HepG2 (cell line): ENCODE measurements around the gene ABCB8. TPM values are rescaled to one million over a fixed set of nuclear protein-coding genes. Genes with fewer than 3 reads are reported as not detected.

Source experiments
- ATF6 ChIP-seq: sonication (generic); formaldehyde crosslinking; conservative IDR thresholded peaks from 2 replicates; pipeline ENCODE4 v1.4.0; 2020; ENCODE audit warnings: missing genetic modification reagents
- HBP1 ChIP-seq: IDR thresholded peaks from 2 replicates; pipeline ENCODE4 v1.6.1; 2016; ENCODE audit warnings: low read depth, control low read depth
- KAT8 ChIP-seq: IDR thresholded peaks from 2 replicates; pipeline ENCODE4 v1.6.1; 2016; ENCODE audit warnings: missing genetic modification reagents, missing compliant biosample characterization
- MATR3 ChIP-seq: sonication (generic); formaldehyde crosslinking; IDR thresholded peaks from 2 replicates; pipeline ENCODE4 v1.4.0; 2020; ENCODE audit warnings: missing genetic modification reagents
- MTF2 ChIP-seq: sonication (generic); formaldehyde crosslinking; IDR thresholded peaks from 2 replicates; pipeline ENCODE4 v1.5.0; 2020; ENCODE audit warnings: missing genetic modification reagents, borderline replicate concordance
- MXD1 ChIP-seq: sonication (generic); formaldehyde crosslinking; IDR thresholded peaks from 2 replicates; pipeline ENCODE4 v1.4.0; 2020; ENCODE audit warnings: mild to moderate bottlenecking, missing genetic modification reagents
- NFYB ChIP-seq: sonication (generic); formaldehyde crosslinking; IDR thresholded peaks from 2 replicates; pipeline ENCODE4 v1.4.0; 2020; ENCODE audit warnings: missing genetic modification reagents
- POLR2AphosphoS2 ChIP-seq: IDR thresholded peaks from 2 replicates; pipeline ENCODE4 v1.6.1; 2011; ENCODE audit warnings: low read depth, low read length, improper control_type of control experiment
- RERE ChIP-seq: IDR thresholded peaks from 2 replicates; pipeline ENCODE4 v1.6.1; 2016; ENCODE audit warnings: low read depth, missing genetic modification reagents, missing compliant biosample characterization
- SATB2 ChIP-seq: sonication (generic); formaldehyde crosslinking; IDR thresholded peaks from 2 replicates; pipeline ENCODE4 v1.5.0; 2020; ENCODE audit warnings: missing genetic modification reagents
- SRSF4 ChIP-seq: fragments of 200-400 bp; formaldehyde crosslinking; IDR thresholded peaks from one replicate; pipeline ENCODE4 v1.6.1; 2018; ENCODE audit warnings: mild to moderate bottlenecking, low read depth, low read length, moderate library complexity; ENCODE audit not compliant: poor library complexity, severe bottlenecking
- ZIK1 ChIP-seq: sonication (generic); formaldehyde crosslinking; IDR thresholded peaks from 2 replicates; pipeline ENCODE4 v1.5.0; 2020; ENCODE audit warnings: mild to moderate bottlenecking, low read depth, missing genetic modification reagents, borderline replicate concordance
- ZKSCAN5 ChIP-seq: sonication (generic); formaldehyde crosslinking; IDR thresholded peaks from 2 replicates; pipeline ENCODE4 v1.5.1; 2020; ENCODE audit warnings: mild to moderate bottlenecking, missing genetic modification reagents
- ZNF20 ChIP-seq: sonication (generic); formaldehyde crosslinking; IDR thresholded peaks from 2 replicates; pipeline ENCODE4 v1.4.0; 2020; ENCODE audit warnings: mild to moderate bottlenecking, moderate library complexity, missing genetic modification reagents
- ZNF367 ChIP-seq: sonication (generic); formaldehyde crosslinking; IDR thresholded peaks from 2 replicates; pipeline ENCODE4 v1.4.0; 2020; ENCODE audit warnings: missing genetic modification reagents, borderline replicate concordance
- ZNF468 ChIP-seq: sonication (generic); formaldehyde crosslinking; IDR thresholded peaks from 2 replicates; pipeline ENCODE4 v1.8.0; 2022; ENCODE audit warnings: mild to moderate bottlenecking, moderate library complexity, missing genetic modification reagents
- ZNF501 ChIP-seq: sonication (generic); formaldehyde crosslinking; IDR thresholded peaks from 2 replicates; pipeline ENCODE4 v1.5.1; 2020; ENCODE audit warnings: mild to moderate bottlenecking, moderate library complexity, missing genetic modification reagents
- ZNF510 ChIP-seq: sonication (generic); formaldehyde crosslinking; IDR thresholded peaks from 2 replicates; pipeline ENCODE4 v1.4.0; 2020; ENCODE audit warnings: low read depth, mild to moderate bottlenecking, missing genetic modification reagents
- ZNF761 ChIP-seq: sonication (generic); formaldehyde crosslinking; conservative IDR thresholded peaks from 2 replicates; pipeline ENCODE4 v1.4.0; 2020; ENCODE audit warnings: mild to moderate bottlenecking, missing genetic modification reagents
- polyA plus RNA-seq, 8 experiments: library from polyadenylated mRNA; depleted of rRNA in 3 of 8; stranded (reverse) in 7 of 8; unstranded in 1 of 8; fragments of >200 nt; fragmentation: Illumina TruSeq in 4 of 8; extraction: Trizol in 4 of 8; gene quantifications; 2 replicates each; pipeline versions ENCODE4 v1.2.1 to v1.2.3, GENCODE V29; 2011 to 2016; ENCODE audit warnings: low read depth in 4 of 8, missing spikeins in 1 of 8, mixed read lengths in 1 of 8; ENCODE audit not compliant: insufficient read depth in 1 of 8
- total RNA-seq, 5 experiments: library from RNA; depleted of rRNA; stranded (reverse); fragments of >200 nt; fragmentation: Illumina TruSeq; extraction: Trizol; gene quantifications; 2 replicates each; pipeline ENCODE4 v1.2.3, GENCODE V29; 2016; ENCODE audit warnings: low read depth in 1 of 5

ABCB8 gene
- total and polyA plus RNA-seq, 2 of the 13 experiments (the other 11 are each of a cell fraction or from before 2014, with no cell fraction given), result 6.6 to 16.7 TPM

GRCh38 chr7:151057989-151058780 is 29.9 kb downstream of the ABCB8 start (continued):
- 0 out of 2 replicates have a peak, but pooled peaks have one; percentile 18 for TF ChIP-seq ZNF501 (CRISPR knock-in tag)
- peak; percentile 48; the same call in 1 of the 2 replicates for TF ChIP-seq HBP1 (CRISPR knock-in tag)
- no peak for TF ChIP-seq MATR3 (CRISPR knock-in tag)
- no peak for TF ChIP-seq ATF6 (CRISPR knock-in tag)
- TF ChIP-seq KAT8, result peak; percentile 79
- TF ChIP-seq ZNF367 (CRISPR knock-in tag), result 0 out of 2 replicates have a peak, but pooled peaks have one; percentile 16
- peak; percentile 12; the same call in 1 of the 2 replicates for TF ChIP-seq MXD1
- no peak for TF ChIP-seq SATB2
- no peak; the same call in none of the 2 replicates for TF ChIP-seq NFYB (CRISPR knock-in tag)
- TF ChIP-seq ZKSCAN5 (CRISPR knock-in tag), result no peak
- TF ChIP-seq POLR2AphosphoS2, result no peak
- TF ChIP-seq ZNF761 (CRISPR knock-in tag), result peak; percentile 71; the same call in 1 of the 2 replicates
- TF ChIP-seq ZNF468, result no peak
- TF ChIP-seq ZNF510 (CRISPR knock-in tag), result no peak
- TF ChIP-seq ZNF20 (CRISPR knock-in tag), result no peak
- no peak for TF ChIP-seq ZIK1 (CRISPR knock-in tag)
- TF ChIP-seq MTF2, result no peak
- no peak for TF ChIP-seq RERE (CRISPR knock-in tag)
- TF ChIP-seq SRSF4, result no peak
